NOMO-1 treated with dmso at 0.1 percent for 144 hours (cell line): Measurements from ENCODE around the gene MESP1.

Experiments
- DNase-seq: peaks from one replicate; lab custom pipeline; 2025; ENCODE audit not compliant: unreplicated experiment; lab: John Stamatoyannopoulos, UW

The MESP1 gene

GRCh38 chr15:89781891-89782618 is 31.0 kb upstream of the MESP1 start:
- peak; percentile 29 for DNase-seq

- DNase-seq: peak; percentile 81
These were observed 30.0 kb upstream of the MESP1 start for GRCh38 chr15:89781055-89781454.

GRCh38 chr15:89780601-89781000 is 29.6 kb upstream of the MESP1 start:
- no peak for DNase-seq

GRCh38 chr15:89778861-89779260 is 27.8 kb upstream of the MESP1 start:
- no peak for DNase-seq

- DNase-seq: no peak
These were observed 26.8 kb upstream of the MESP1 start for GRCh38 chr15:89777782-89778380.

DNA sequence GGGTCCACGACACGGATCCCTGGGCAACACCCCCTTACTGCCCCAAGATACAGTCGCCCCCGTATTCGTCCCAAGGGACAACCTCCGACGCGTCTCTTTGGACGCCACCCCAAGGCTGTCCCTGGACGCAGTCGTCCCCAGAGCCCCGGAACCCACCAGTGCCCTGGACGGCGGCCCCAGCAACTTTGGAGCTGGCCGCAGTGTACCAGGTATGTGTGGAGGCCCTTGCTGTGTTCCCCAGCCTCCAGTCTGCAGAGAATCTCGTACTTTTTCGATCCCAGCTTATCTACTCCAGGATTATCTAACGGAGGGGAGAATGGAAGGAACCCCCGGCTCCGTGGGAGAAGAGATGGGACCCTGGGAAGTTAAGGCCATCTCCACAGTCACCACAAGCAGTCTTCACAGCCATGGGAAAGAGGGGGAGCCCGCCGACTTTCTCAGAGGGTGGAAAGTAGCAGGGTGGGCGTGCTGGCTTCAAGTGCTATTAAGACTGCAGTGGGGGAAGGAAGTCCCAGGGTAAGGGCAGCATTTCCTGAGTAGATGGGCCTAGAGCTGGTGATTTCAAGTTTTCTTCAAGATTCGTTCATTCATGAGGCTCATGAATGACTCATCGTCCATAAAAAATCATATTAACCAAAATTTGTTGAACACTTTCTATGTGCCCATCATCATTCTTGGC is 26.2 kb upstream of the MESP1 start:
- no peak for DNase-seq

DNA sequence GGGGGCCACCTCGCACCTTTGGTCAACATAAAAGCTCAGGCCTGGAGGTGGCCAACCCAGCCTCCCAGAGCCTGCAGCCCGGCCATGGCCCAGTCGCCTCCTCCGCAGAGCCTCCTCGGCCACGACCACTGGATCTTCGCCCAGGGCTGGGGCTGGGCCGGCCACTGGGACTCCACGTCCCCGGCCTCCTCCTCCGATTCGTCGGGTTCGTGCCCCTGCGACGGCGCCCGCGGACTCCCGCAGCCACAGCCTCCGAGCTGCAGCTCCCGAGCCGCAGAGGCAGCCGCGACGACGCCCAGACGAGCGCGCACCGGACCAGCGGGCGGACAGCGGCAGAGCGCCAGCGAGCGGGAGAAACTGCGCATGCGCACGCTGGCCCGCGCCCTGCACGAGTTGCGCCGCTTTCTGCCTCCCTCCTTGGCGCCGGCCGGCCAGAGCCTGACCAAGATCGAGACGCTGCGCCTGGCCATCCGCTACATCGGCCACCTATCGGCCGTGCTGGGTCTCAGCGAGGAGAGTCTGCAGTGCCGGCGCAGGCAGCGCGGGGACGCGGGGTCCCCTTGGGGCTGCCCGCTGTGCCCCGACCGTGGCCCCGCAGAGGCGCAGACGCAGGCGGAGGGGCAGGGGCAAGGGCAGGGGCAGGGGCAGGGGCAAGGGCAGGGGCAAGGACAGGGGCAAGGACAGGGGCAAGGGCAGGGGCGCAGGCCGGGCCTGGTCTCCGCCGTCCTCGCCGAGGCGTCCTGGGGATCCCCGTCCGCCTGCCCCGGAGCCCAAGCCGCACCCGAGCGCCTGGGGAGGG is 25.4 kb upstream of the MESP1 start, which contains the start of gene MESP2:
Gene MESP2, plus strand, starts transcription at position 59 of the 799 bp plus-strand sequence. Its CDS starts 26 bp downstream, at position 85.
- peak; percentile 56 for DNase-seq

- no peak for DNase-seq
These were observed 24.8 kb upstream of the MESP1 start for GRCh38 chr15:89775815-89776214.

- no peak for DNase-seq
These were observed 23.4 kb upstream of the MESP1 start for GRCh38 chr15:89774492-89774891.

GRCh38 chr15:89772932-89773583 is 22.0 kb upstream of the MESP1 start:
- DNase-seq: no peak

DNA sequence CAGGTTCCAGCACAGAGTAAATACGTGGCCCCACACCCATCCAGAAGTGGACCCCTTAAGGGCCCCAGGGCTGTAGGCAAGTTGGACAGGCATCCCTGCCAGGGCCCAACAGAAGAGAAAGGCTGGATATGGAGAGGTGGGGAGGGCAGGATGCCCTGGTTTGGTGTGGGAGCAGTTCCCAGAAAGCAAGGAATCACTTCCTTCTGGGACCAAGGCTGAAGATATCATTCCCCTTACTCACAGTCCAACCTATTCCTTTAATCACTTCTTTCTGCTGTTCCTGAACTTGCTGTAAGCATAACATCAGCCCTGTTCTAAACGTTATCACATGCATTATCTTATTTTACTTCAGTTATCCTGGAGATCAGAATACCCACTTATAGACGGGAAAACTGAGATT is 19.0 kb upstream of the MESP1 start:
- DNase-seq: no peak

GRCh38 chr15:89769366-89769765 is 18.3 kb upstream of the MESP1 start:
- DNase-seq: no peak

DNA sequence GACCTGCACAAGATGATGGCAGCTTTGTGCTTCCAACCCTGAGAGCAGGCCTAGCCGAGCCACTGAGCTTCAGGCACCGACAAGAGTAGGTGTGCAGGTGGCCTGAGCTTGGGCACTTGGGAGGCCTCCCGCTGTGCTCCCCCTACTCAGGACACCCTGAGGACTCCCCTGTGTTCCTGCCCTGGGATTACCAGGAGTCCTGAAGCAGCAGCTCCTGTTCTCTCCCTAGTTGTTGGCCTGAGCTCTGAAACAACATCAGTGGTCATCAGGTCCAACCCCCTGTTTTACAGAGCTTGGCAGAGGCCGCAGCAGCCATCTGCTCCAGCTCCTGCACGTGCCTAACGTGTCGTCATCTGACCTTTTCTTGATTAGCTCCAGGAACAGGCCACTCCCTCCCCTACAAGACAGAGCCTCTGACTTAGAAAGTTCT is 17.0 kb upstream of the MESP1 start:
- DNase-seq: no peak

DNA sequence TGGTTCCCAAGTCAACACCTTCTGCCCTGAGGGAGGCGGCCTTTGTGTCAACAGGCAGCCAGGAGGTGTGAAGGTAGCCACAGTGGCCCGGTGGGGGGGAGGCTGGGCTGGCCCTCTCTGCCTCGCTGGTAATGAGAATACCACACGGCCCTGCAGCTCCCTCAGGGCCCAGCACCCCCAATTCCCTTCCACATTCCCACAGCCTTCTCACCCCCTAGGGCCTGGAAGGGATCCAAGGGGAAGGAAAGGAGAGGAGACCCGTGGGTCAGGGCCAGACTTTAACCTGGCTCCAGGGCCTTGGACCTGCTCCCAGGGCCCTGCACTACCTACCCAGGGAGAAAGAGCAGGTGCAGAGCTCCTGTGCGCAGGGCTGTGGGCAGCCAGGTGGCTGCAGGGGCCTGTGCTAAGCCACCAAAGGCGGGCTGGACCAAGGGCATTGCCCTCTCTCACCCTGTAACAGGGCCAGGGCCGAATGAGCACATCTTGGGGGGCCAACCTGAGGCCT is 16.4 kb upstream of the MESP1 start:
- DNase-seq: no peak

GRCh38 chr15:89766357-89767311 is 15.6 kb upstream of the MESP1 start:
- DNase-seq: no peak

DNA sequence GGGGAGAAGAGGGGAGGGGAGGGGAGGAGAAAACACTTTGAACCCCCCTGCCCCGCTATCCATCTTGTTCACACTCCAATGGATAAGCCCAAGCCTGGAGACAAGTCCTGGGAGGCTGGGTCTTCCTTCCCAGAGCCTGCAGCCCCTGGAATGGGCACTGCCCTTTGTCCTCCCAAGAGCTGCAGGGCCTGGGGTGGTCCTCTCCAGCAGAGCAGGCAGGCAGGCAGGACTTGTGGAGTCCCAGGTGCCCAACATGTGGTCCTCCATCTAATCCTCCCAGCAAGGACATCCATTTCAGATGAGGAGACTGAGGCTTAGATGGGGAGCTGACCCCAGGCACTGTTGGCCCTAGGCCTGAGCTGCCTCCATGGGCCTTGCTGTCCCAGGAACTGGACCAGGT is 14.6 kb upstream of the MESP1 start:
- DNase-seq: no peak

DNA sequence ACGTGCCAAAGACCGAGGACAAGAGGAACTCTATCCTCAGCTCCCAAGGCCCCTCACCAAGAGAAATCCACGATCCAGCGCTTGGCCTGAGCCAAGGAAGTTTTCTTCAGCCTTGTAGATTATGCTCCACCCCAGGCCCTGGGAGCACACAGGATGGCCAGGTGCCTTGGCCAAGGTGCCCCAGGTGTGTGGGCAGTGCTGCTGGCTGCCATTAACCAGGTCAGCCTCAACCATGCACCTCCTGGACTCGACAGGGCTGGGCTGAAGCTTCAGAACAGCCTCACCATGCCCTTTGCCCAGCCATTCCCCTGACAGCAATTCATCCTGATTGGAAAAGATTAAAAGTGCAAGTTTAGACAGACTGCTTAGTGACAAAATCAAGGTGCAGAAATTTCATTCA is 10.9 kb upstream of the MESP1 start:
- DNase-seq: no peak

DNA sequence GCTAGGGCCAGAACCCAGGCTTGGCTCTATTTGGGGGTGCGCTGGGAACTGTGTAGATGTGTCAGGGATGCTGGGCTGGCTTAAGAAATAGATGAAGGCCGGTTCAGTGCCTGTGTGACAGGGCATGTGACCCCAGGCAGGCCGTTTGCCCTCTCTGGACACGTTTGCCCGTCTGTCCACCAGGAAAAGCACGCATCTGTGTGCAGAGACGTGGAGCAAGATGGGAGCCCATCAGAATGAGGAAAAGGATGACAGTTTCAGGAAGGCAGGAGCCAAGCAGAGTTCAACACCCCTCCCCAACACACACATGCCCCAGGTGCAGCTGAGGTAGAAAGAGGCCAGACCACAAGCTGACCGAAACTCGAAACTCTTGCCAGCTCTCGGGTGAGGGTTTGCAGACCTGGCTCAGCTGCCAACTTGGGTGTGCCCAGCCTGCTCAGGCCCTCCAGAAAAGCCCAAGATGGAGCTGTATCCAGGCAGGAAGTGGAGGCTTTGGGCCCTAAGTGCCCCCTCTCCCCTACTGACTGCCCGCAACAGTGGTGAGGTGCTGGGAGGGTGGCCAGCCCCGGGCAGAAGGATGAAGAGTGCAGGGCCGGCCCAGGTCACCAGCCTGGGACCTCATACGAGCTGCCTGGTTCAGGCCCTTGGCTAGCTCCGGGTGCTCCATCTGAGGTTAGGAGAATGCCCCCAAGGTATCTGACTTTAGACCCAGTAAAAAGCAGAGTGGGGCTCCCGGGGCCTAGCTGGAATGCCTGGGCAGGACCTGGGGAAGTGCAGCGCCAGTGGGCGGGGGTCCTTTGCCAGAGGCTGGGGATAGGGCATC is 10.2 kb upstream of the MESP1 start:
- no peak for DNase-seq
